Fibroblast of lung (primary cell): ENCODE measurements around the gene LRRFIP1. TPM values are rescaled to one million over a fixed set of nuclear protein-coding genes. Genes with fewer than 3 reads are reported as not detected.
"Not testable (repeated sequence)": the region's sequence is repeated elsewhere in the genome, so short reads cannot be mapped to it uniquely, and the experiment has no call there.

Experiments
- DNase-seq, 2 donors: peaks; one replicate each; pipeline versions ENCODE4 v3.0.0 to v3.0.0-alpha.2; 2010; ENCODE audit warnings: low read depth in 2 of 2
- H2AFZ ChIP-seq: 2 replicates; pipeline ENCODE4 v1.5.1; 2012; ENCODE audit warnings: low read length, control low read depth, inconsistent platforms
- H3K27ac ChIP-seq: 2 replicates; pipeline ENCODE4 v1.5.1; 2011; ENCODE audit warnings: low read length, control low read depth; ENCODE audit not compliant: insufficient read depth
- H3K27me3 ChIP-seq: 2 replicates; pipeline ENCODE4 v1.5.1; 2011; ENCODE audit warnings: mild to moderate bottlenecking, low read length; ENCODE audit not compliant: control insufficient read depth, insufficient read depth
- H3K36me3 ChIP-seq: 2 replicates; pipeline ENCODE4 v1.5.1; 2011; ENCODE audit warnings: low read length; ENCODE audit not compliant: control insufficient read depth, insufficient read depth
- H3K4me1 ChIP-seq: 2 replicates; pipeline ENCODE4 v1.5.1; 2011; ENCODE audit warnings: low read length; ENCODE audit not compliant: control insufficient read depth, insufficient read depth; ENCODE audit errors: extremely low read depth
- H3K4me2 ChIP-seq: 2 replicates; pipeline ENCODE4 v1.5.1; 2011; ENCODE audit warnings: low read length, control low read depth; ENCODE audit not compliant: insufficient read depth; ENCODE audit errors: extremely low read depth
- H3K4me3 ChIP-seq, 4 experiments: fragments of 200-600 bp in 1 of 4; sonication (generic) in 1 of 4; replicated peaks in 1 of 4; 2 replicates each; pipeline ENCODE4 v1.5.1; 2011 to 2016; ENCODE audit warnings: low read length in 4 of 4, low read depth in 3 of 4, mild to moderate bottlenecking in 3 of 4, control low read depth in 2 of 4, inconsistent platforms in 1 of 4, mixed read lengths in 1 of 4; ENCODE audit not compliant: insufficient read depth in 1 of 4; ENCODE audit errors: control extremely low read depth in 1 of 4
- H3K79me2 ChIP-seq: 2 replicates; pipeline ENCODE4 v1.5.1; 2012; ENCODE audit warnings: mild to moderate bottlenecking, low read length, inconsistent platforms; ENCODE audit not compliant: control insufficient read depth, insufficient read depth
- H3K9ac ChIP-seq: 2 replicates; pipeline ENCODE4 v1.5.1; 2011; ENCODE audit warnings: mild to moderate bottlenecking, low read length, control low read depth; ENCODE audit not compliant: insufficient read depth
- H3K9me3 ChIP-seq: 2 replicates; pipeline ENCODE4 v1.5.1; 2012; ENCODE audit warnings: low read depth, low read length; ENCODE audit not compliant: control insufficient read depth, insufficient read depth
- H4K20me1 ChIP-seq: 2 replicates; pipeline ENCODE4 v1.5.1; 2011; ENCODE audit warnings: low read length; ENCODE audit not compliant: control insufficient read depth, insufficient read depth; ENCODE audit errors: extremely low read depth
- CTCF ChIP-seq, 2 donors: IDR thresholded peaks in 1 of 2; conservative IDR thresholded peaks in 1 of 2; 1 replicate in 1 of 2; 2 replicates in 1 of 2; pipeline ENCODE4 v1.5.1; 2011 to 2012; ENCODE audit warnings: low read length in 2 of 2, control low read depth in 1 of 2, inconsistent platforms in 1 of 2, low read depth in 1 of 2, mild to moderate bottlenecking in 1 of 2
- EZH2 ChIP-seq: IDR thresholded peaks from 2 replicates; pipeline ENCODE4 v1.5.1; 2012; ENCODE audit warnings: low read length, control low read depth, mild to moderate bottlenecking; ENCODE audit errors: missing control alignments
- polyA plus RNA-seq, 2 donors: library from polyadenylated mRNA; depleted of rRNA in 1 of 2; stranded (reverse) in 1 of 2; unstranded in 1 of 2; fragments of >200 nt; gene quantifications; 2 replicates each; pipeline ENCODE4 v1.2.1, GENCODE V29; 2011 to 2012; ENCODE audit warnings: missing spikeins in 1 of 2
- total RNA-seq: library from RNA; depleted of rRNA; stranded (reverse); fragments of >200 nt; gene quantifications from 2 replicates; pipeline ENCODE4 v1.2.1, GENCODE V29; 2014

Gene LRRFIP1
- total and polyA plus RNA-seq, 2 donors (not counting 1 experiment from before 2014, with no cell fraction given) = 58.1 to 113 TPM

GRCh38 chr2:237688081-237688480, 60.7 kb downstream of the LRRFIP1 start:
- Histone ChIP-seq H3K4me3 (no peak overlapping the region), H3K4me1 (peaks cover 21% of the 10 kb centered on the region), H3K4me2 (peak overlapping the region; percentile 18), H2AFZ (no peak overlapping the region), H3K9ac (peak overlapping the region; percentile 43), H4K20me1 (no peaks in the 10 kb centered on the region), H3K9me3 (no peaks in the 10 kb centered on the region), H3K36me3 (no peaks in the 10 kb centered on the region), H3K27ac (peak overlapping the region; percentile 97), H3K79me2 (peaks cover 7% of the 10 kb centered on the region), H3K27me3 (no peaks in the 10 kb centered on the region)
- no peak for DNase-seq
- TF ChIP-seq EZH2 (no peak), CTCF (conservative IDR thresholded peaks at IDR 0.05 in 1 of 2, IDR thresholded peaks at IDR 0.05 in 1 of 2; ENCODE audit: low read depth in 1 of 2, low read length in 2 of 2) (no peak)

GRCh38 chr2:237688541-237688940, 61.2 kb downstream of the LRRFIP1 start:
- H3K27me3 ChIP-seq, H3K36me3 ChIP-seq, H3K9me3 ChIP-seq, H3K4me2 ChIP-seq, H3K4me3 ChIP-seq, H2AFZ ChIP-seq, H4K20me1 ChIP-seq, DNase-seq: not testable (repeated sequence)
- H3K9ac ChIP-seq = peak overlapping the region; percentile 35
- peak overlapping the region; percentile 97 for H3K27ac ChIP-seq
- peaks cover 12% of the 10 kb centered on the region for H3K79me2 ChIP-seq
- peaks cover 22% of the 10 kb centered on the region for H3K4me1 ChIP-seq

GRCh38 chr2:237689336-237690131, 62.1 kb downstream of the LRRFIP1 start:
- DNase-seq = no peak
- Histone ChIP-seq H3K4me3 (no peak overlapping the region), H3K36me3 (no peaks in the 10 kb centered on the region), H4K20me1 (no peaks in the 10 kb centered on the region), H3K9ac (no peak overlapping the region), H3K9me3 (no peaks in the 10 kb centered on the region), H3K27ac (peak overlapping the region; percentile 97), H3K27me3 (no peaks in the 10 kb centered on the region), H3K4me2 (no peak overlapping the region), H3K4me1 (peaks cover 31% of the 10 kb centered on the region), H3K79me2 (peaks cover 22% of the 10 kb centered on the region), H2AFZ (no peak overlapping the region)
- TF ChIP-seq EZH2 = no peak
- no peak for TF ChIP-seq CTCF (conservative IDR thresholded peaks at IDR 0.05 in 1 of 2, IDR thresholded peaks at IDR 0.05 in 1 of 2; ENCODE audit: low read depth in 1 of 2, low read length in 2 of 2)
